Endometrium (tissue), 2 donors: Measurements from ENCODE around the gene CDC14A.
A peak's percentile ranks its signal among the peaks of the same experiment; 100 is the strongest.
"Not testable (repeated sequence)": the region's sequence is repeated elsewhere in the genome, so short reads cannot be mapped to it uniquely, and the experiment has no call there.

Experiments used
- FAIRE-seq: peaks from 2 replicates; lab custom pipeline; 2012; peaks lifted over from hg19 to GRCh38; lab: Jason Lieb, UNC
- donor health status: control.
- donor health status: control.

Gene CDC14A

DNA sequence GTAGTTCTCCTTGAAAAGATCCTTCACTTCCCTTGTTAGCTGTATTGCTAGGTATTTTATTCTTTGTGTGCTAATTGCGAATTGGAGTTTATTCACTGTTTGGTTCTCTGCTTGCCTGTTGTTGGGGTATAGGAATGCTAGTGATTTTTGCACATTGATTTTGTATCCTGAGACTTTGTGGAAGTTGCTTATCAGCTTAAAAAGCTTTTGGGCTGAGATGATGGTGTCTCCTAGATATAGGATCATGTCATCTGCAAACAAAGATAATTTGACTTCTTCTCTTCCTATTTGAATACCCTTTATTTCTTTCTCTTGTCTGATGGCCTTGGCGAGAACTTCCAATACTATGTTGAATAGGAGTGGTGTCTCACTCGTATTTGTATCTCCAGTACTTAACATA is 55.1 kb downstream of the CDC14A start:
- FAIRE-seq = not testable (repeated sequence)

DNA sequence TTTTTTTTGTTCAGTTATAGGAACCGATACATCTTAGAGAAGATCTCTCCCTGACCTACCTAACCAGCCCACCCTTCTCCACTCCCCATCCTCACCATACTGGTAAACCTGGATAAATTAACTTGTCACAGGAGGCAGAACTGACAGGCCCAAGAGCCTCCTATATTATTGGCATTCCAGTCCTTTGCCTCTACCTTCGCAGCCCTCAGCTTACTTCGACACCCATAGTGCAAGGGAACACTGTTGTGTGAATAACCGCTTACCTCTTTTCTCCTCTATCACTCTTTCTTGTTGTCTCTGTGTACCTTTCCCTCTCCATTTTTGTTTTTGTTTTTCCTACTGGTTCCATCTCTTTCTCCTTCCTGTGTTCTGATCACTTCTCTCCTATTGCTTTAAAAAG is 58.7 kb downstream of the CDC14A start:
- FAIRE-seq = no peak

DNA sequence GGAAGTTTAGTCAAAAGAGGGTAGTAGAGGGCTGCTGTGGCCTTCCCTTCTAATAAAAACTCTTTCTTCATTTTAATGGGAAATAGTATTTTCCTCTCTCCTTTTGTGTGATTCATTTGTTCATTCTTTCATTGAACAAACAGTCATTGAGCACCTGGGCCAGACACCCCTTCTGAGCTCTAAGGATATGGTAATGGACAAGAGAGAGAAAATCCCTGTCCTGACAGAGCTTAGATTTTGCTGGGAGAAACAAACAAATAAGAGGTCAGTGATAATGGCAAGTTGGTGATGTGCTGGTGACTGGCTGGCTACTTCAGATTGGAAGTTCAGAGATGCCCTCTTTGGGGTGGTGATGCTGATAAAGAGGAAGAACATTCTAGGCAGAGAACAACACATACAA is 59.3 kb downstream of the CDC14A start:
- no peak for FAIRE-seq

DNA sequence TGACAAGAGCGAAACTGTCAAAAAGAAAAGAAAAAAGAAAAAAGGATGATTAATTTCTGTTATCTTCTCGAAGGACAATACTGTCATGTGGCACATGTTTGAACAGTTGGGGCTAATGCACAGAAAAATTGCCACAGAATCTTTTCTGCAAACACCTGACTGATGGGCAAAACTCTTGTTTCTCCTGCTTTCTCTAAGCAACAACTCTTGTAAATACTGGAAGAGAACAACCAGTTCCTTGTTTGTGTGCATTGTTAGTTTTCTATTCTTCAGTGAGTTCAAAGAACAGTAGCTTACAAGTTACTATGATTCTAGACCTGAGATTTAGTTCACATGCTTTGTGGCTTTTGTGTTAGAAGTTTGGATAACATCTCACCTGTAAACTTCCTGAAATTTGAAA is 60.7 kb downstream of the CDC14A start:
- FAIRE-seq = peak; percentile 70

DNA sequence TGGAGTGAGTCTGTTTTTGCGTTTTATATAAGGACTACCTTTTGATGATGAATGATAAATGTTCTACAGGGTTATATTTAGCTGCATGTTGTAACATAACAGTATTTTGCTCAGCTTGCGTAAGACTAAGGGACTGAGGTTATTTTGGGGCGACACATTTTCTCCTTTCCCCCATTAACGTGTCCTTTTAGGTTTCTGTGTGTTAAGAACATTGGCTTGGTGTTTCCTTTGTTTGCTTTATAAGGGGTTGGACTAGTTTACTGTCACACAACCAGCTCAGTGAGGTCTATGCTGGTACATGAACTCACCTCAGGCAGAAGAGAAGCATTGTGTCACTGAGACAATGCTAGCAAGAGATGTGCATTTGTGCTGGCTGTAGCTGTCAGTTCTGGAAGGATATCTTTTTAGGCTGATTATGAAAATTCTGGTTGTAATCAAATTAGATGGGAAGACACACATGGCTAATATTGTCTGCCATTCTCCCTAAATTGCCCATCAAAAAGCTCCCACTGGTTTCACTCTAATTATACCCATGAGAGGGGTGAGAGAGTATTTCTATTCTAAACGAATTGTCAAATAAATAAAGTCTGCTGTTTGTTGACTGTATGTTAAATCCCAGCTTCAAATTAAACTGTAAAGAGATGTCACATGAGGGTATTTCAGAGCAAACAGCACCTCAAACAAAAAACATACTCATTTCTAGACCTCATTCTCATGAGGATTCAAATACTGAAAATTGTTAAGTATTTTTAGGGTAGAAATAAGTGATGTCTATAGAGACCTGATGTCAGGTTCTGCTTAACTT is 62.6 kb downstream of the CDC14A start:
- FAIRE-seq = peak; percentile 12

DNA sequence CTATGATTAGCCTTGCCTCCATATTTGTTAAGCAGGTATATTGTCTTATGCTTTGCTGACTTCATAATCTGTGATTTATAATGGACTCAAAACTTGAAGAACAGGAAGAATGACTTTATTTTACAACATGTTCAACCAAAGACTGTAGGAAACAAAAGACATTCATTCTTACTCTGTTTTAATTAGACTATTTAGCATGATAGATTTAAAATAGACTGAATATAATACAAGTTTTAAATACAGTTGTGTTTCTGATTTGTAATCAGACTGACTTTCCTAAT is 63.1 kb downstream of the CDC14A start:
- FAIRE-seq = peak; percentile 68

DNA sequence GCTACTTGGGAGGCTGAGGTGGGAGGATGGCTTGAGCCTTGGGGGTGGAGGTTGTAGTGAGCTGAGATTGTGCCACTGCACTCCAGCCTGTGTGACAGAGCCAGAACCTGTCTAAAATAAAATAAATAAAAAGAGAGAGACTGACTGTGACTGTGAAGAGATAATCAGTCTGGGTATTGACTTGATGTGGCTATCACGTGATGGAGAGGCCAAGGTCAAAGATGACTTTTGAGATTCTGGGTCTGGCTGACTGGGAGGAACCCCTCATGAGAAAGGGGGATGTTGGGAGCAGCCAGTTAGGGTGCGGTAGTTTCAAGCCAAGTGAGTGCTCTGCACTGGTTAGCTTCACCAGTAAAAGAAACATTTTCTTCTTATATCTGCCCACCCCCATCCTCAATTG is 66.8 kb downstream of the CDC14A start:
- FAIRE-seq = no peak

DNA sequence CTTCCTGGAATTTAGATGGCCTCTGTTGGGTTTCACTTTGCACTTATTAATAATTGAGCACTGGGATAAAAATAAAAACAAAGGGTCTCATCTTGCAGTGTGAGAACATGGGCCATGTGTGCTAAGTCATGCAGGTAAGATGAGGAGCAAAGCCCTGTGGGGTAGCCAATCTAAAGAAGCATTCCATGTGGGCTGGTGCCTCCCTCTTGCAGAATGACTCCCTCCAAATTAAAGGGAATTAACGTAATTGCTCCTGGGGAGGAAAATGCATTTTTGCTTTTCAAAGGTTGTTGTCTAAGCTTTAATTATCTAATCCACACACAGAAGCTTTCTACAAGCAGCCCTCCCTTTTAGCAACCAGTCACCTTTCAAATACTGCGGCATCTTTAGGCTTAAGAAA is 69.8 kb downstream of the CDC14A start:
- FAIRE-seq = no peak

DNA sequence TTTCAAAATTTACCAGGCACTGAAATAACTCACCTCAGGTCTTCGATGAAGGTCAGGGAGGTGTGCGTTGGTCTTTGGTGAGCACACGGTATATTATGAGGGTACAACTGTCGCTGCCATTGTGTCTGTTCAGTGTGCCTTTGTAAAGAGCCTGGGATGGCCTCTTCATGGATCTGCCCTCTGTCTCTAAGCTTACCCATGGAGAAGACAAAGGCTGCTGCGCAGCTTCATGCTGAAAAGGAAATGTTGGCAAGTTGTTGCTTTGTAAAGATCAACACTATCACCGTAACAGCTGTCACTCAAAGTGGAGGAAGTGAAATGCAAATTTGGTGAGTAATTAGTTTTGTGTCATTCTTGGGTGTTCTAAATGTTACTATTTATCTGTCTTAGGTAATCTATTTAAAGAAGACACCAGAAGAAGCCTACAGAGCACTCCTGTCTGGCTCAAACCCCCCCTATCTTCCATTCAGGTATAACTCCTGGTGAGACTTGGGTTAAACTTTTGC is 71.6 kb downstream of the CDC14A start:
- no peak for FAIRE-seq

DNA sequence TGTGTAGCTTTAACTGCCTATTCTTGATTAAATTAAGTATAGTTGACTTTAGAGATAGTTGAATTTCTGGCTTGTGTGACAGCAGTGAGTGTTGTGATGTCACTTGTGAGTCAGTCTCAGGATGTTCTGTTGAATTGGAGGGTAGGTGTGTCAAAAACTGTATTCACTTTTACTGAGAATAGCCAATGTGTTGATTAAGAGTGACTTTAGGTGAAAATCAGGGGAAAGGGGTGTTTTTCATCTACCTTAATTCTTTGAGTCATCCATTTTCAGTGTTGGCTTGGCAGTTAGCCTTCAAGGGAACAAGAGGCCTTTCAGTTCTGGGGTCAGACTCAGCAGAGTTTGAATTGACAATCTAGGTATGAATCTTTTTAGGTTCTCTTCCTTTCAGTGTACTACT is 75.9 kb downstream of the CDC14A start:
- no peak for FAIRE-seq

DNA sequence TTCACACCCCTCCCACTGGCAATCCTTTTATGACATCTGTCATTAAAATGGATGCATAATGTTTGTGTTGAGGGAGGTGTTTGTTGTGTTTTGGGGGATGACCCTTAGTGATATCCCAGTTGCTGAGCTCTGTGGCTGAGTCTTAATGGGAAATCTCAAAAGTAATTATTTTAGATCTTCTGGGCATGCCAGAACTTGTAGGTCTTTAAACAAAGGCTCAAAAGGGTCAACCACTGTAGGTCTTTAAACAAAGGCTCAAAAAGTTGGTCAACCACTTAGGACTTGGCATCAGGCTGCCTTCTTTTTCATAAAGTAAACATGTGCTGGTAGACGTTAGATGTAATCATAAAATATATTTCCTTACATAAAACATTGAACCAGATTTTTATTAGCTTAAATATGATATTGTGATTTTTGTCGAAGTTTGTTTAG is 78.0 kb downstream of the CDC14A start:
- FAIRE-seq = peak; percentile 72

DNA sequence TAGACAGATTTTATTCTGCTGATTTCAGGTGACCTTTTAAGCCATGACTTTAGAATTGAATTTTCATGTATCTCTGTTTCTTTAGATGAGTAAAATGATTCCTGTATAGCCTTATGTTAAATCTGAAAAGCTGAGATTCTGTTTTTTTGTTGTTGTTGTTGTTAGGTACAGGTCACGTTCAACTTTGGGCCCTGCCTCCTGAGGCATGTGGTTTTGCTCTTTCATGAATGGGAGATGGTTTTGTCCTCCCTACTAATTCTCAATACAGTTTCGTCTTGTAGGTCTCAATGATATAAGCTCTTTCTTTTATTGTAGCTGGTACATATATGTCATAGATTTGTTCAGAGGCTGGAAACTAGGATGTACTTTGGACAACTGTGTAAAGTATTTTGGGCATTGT is 79.6 kb downstream of the CDC14A start:
- no peak for FAIRE-seq

DNA sequence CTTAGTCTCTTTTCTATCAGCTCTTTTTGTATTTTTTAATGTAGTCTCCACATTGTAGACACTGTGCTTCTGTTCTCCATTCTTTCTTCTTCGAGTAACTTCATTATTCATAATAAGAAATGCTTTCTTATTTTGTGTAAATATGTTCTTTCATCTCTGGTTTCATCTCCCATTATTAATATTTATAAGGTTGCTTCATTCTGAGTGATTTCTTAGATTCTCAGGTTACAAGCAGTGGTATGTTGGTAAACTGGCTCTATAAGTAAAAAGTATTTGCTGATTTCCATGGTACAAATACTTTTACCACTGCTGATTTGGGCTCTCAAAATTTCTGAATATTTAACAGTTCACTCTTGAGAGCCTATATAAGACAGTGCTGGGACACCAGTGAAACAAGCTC is 81.3 kb downstream of the CDC14A start:
- FAIRE-seq = no peak

DNA sequence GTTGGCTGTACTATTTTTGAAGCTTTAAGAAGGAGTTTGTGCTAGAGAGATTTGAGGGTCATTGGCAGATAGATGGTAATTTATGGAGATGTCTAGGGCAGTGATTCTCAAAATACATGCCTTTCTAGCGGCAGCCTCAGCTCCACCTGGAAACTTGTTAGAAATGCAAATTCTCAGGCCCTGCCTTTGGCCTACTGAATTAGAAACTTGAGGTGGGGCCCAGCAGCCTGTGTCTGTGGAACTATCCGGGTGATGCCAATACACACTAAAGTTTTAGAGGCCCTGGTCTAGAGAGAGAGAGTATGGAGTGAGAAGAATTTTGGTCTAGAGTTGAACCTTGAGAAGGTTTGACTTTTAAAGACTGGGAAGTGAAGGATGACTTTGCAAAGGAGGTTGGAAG is 82.5 kb downstream of the CDC14A start:
- no peak for FAIRE-seq

DNA sequence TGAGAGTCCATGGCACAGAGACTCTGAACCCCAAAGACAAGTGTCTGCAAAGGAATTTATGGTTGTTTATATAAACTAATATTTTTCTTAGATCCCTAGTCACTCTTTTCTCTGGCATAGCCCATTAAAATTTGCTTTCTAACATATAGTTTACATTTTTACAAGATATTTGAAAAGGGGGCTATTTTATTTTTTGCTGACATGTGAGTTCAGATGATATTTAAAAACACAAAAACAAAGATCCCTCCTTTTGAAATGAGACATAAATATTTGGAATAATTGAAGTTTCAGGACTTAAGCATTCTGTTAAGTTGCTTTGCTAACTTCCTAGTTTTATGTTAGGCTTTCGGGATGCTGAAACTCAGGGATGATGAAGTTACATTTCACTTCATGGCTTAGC is 86.1 kb downstream of the CDC14A start:
- FAIRE-seq = peak; percentile 74

DNA sequence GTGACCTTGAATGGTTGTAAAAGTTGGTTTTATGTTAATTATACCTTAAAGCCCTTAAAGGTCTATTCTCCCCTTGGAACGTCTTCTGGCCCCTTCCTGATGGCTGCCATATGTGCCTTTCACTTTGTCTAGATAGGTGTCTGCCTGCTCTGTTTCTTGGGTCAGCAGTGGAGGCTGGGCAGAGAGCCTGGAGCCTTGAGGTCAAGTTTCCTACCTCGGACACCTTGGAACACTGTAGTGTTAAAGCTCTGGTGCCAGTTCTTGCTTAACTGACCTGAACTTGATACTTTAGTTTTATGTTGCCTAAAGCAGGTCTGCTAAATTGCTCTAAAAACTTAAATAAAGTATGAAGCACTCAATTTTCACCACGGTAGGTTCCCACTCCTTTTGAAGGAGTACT is 86.5 kb downstream of the CDC14A start:
- FAIRE-seq = no peak

DNA sequence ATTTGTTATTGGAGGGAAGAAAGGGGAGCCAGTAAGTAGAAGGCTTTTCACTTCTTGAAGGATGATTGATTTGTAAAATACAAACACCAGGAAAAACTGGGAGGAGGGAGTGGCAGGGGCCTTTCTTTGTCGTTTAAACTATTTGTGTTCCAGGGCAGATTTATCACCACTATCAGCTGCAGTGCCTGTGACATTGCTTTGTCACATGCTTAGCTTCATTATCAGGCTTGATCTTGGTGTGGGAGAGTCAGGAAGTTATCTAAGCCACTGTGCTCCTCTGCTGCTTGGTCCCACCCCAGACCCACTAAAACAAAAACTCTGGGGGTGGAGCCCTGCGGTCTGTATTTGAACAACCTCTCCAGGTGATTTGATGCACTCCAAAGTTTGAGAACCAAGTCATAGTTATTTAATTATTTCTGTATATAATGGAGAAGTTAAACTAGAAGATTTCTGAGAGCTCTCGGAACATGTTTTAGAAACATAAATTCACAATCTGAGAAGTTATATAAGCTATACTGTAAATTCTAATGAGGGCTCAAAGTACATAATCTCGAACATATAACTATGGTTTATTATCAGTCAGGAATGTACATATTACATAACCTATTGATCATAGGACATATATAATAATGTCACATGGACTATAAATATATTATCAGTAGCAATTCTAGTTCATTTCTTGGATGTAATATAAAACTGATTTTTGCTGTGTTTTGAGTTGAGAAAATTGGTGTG is 87.9 kb downstream of the CDC14A start:
- FAIRE-seq = no peak

DNA sequence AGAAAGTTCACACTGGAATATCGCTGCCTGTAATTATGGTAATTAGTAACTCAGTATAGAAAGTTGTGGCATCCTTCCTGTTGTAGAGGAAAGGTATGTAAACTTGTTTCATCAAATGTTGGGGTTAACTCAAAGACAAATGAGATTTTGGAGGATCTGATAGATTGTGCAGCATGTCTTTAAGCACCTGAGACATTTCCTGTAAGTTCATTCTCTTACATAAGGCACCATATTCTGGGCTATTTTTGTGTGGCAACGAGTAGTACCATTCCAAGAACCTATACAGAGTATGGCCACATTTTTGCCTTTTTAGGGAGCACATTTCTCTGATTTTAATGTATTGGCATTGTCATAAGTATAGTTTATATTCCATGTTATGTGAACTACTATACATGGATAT is 88.8 kb downstream of the CDC14A start:
- no peak for FAIRE-seq

DNA sequence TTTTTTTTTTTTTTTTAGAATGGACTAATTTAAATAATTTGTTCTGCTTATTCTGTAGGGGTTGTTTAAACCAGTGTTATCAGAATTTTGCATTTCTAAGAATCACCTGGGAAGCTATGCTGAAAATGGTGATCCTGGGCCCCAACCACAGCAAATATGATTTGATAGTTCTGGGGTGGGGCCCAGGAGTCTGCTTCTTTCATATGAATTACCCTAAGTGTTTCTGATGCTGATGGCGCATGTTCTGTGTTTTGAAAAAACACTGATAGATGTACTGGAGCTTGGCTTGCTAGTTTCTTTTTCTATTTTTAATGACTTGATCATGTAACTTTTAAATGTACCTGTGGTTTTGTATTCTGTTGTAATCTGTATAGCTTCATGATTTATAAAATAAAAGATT is 89.3 kb downstream of the CDC14A start:
- no peak for FAIRE-seq

DNA sequence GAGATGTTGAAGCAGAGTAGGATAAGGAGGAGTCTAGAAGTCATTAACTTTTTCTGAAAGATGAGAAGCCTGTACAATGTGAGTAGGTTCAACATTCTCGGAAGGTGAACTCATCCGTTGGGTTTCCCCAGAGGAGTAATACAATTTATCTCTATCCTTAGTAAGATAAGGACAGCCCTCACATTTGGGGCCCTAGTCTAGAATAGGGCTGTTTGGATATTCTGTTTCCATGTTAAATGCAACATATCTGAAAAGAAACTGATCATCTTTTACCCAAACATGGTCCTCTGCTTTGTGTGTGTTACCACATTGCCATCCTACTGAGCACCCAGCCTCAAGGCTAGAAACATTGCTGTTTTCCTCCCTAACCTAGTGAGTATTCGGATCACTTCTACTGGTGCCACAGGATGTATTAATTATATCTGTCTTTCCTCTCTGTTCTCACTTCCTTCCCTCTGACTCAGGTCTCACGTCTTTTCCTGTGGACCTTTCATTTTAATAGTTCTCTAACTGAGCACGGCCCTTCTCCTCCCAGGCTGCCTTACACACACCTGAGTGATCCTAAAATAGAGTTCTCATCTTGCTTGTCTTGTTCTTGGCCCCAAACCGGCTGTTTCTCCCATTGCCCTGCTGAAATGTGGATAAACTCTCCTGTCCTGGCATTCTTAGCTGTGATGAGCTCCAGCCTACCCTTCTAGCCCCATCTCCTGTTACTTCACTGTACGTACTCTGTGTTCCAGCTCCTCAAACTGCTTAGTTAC is 91.7 kb downstream of the CDC14A start:
- FAIRE-seq = no peak

DNA sequence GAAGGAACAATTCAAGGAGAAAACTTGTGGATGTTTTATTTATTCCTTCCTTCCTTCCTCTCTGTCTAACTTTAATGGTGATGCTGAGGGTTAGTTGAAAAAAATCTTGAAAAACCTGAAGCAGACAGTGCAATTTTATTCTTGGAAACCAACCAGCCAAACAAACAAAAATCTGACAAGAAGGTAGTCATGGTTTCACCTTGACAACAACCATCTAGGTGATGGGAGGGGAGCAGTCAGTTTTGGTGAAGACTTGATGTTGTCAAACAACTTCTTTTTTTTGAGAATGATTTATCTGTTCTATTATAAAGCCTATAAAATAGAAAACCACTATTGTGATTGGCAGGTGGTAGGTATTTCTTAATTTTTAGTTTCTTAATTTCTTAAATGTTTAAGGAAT is 93.3 kb downstream of the CDC14A start:
- no peak for FAIRE-seq

DNA sequence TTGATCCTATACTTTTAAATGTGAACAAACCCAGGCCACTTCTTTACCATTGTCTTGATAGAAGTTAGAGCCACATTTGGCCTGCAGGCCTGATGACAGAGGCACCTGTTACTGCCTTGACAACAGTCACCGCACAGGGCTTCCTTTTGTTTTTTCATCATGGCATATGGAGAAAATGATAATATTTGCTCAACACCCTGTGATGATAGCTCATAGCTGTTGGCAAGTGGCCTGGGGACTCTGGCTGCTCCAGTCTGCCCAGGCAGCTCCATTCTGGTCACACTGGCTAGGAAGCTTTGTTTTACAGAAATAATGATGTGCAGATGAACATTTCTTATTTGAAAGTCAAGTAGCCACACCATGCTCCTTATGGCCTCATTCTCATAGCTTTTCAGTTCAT is 96.1 kb downstream of the CDC14A start:
- FAIRE-seq = no peak

DNA sequence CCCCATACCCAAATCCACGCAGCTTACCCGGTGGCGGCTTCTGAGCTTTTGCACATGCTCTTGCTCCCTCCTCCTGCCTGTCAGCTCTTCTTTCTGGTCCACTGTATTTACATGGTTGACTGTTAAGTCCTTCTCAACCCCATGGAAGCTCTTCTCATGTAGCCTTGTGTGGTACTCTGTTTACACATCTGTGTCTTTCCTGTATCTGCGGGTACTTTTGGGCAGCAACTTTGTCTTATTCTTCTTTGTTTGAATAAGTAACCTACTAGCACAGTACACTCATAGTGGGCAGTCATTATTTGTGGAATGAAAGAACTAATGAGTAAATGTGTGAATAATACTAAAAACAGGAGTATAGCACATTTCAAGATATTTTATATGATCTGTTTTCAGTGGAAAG is 97.2 kb downstream of the CDC14A start:
- no peak for FAIRE-seq
